Measurements from ENCODE around the gene LITAF.

The LITAF gene

DNA sequence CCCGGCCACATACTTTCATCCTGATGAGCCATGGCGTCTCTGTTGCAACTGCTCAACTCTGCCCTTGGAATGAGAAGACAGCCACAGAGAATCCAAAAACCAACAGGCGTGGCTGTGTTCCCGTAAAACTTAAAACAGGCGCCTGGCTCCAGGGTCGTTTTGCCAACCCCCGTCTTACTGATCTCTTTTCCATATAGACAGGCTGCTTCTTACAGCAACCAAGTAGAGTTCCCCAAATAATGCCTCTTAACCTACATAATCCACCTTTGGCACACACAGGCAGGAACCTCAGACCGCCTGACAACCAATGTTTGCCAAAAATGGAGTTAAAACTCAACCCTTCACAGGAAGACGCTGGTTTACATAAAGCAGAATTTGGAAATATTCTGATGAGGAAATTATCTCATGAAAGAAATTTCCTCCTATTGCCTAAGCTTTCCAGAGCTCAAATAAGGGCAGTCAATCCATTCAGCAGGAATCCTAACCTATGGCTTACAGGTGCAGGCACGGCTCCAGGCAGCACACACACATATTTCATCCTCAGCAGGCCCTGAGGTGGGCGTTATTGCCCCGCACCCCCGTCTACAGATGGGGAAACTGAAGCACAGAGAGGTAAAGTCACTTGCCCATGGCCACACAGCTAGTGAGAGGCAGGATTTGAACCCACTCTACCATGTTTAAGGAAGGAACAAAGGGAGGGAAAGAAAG, 35.8 kb downstream of the LITAF start:
- no peak overlapping the region for H3K27ac ChIP-seq
- TF ChIP-seq, protein P1, sequence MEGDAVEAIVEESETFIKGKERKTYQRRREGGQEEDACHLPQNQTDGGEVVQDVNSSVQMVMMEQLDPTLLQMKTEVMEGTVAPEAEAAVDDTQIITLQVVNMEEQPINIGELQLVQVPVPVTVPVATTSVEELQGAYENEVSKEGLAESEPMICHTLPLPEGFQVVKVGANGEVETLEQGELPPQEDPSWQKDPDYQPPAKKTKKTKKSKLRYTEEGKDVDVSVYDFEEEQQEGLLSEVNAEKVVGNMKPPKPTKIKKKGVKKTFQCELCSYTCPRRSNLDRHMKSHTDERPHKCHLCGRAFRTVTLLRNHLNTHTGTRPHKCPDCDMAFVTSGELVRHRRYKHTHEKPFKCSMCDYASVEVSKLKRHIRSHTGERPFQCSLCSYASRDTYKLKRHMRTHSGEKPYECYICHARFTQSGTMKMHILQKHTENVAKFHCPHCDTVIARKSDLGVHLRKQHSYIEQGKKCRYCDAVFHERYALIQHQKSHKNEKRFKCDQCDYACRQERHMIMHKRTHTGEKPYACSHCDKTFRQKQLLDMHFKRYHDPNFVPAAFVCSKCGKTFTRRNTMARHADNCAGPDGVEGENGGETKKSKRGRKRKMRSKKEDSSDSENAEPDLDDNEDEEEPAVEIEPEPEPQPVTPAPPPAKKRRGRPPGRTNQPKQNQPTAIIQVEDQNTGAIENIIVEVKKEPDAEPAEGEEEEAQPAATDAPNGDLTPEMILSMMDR (conservative IDR thresholded peaks at IDR 0.05): no peak

DNA sequence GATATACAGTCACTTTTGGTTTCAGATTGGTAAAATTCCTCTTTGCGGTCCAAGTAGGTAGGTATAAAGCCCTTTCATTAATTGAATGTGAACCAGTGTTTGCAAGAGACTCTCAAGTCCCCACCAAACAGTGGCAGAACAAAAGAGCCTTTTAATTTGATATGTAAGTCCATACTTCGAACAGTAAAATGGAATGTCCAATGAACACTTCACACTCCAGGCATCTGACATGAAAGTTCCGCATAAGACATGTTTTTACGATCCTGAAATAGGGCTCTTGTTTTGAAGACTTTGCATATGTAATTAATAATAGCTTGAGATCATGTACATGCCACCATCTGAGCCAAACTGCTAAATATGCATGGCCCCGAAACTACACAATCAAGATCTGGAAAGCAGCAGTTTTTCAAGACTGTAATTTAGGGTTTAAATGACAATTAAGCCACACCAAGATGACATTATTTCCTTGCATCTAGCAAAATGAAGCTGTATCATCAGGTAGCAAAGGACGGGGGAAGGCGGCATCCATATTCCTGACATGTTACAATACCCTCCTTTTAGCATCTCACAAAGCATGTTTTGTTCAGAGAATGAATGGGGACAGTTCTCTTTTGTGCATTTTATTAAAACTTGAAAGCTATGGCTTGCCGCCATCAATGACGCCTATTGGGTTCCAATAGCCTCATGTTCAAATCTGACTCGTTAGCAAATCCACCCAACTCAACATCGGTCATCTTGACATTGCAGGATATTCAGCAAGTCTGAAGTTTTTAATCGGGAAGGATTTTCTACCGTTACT, 39.4 kb downstream of the LITAF start:
- TF ChIP-seq, protein P1 (conservative IDR thresholded peaks at IDR 0.05): no peak
- H3K27ac ChIP-seq: no peak overlapping the region

DNA sequence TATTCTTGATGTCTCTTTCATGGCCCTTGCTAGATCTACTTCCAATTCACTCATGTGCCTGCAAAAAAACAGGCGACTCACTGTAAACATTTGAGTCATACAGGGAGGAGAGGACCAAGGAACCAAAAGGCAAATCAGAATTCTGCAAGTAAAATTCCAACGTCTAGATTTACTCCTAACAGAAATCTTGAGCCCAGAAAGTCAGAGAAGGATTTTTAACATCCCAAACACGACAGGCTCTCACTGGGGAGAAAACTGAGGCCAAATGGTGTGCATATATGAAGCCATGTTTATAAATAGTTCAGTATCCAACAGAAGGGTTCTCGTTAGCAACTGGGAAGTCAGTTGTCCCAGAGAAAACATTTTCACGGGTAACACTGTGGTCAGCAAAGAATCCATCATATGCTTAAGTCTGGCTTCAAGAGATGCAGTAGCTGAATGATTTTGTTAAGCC, 40.1 kb downstream of the LITAF start:
- H3K27ac ChIP-seq: no peak overlapping the region
- TF ChIP-seq, protein P1 (conservative IDR thresholded peaks at IDR 0.05): no peak

DNA sequence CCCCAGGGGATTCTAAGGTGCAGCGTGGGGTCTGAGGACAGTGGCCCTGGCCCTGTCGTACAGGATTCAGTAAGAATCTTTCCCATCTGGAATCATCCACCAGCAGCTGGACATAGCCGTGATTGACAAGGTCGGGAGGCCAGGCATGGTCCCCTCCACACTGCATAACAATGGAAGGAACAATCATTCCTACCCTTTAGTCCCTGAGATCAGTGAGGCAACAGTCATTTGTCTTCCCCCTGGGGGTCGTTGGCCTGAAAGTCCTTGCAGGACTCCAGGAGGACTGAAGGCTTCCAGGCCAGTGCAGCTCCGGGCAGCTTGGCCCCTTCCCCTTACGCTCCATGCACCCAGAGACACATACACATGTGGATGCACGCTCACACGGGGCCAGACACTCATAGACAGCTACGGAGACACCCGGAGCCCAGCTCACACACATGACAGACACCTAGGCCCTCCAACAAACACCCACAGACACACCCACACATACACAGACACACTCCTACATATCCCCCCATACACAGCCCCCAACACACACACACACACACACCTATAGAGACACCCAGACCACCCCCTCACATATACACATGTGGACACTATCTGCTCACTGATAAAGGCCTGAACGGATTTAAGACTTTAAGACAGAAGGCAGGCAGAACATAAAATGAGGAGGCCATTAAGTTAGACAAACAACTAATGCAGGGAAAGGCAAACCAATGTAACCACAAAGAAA, 42.9 kb downstream of the LITAF start:
- no peak overlapping the region for H3K27ac ChIP-seq
- TF ChIP-seq, protein P1 (conservative IDR thresholded peaks at IDR 0.05): no peak

DNA sequence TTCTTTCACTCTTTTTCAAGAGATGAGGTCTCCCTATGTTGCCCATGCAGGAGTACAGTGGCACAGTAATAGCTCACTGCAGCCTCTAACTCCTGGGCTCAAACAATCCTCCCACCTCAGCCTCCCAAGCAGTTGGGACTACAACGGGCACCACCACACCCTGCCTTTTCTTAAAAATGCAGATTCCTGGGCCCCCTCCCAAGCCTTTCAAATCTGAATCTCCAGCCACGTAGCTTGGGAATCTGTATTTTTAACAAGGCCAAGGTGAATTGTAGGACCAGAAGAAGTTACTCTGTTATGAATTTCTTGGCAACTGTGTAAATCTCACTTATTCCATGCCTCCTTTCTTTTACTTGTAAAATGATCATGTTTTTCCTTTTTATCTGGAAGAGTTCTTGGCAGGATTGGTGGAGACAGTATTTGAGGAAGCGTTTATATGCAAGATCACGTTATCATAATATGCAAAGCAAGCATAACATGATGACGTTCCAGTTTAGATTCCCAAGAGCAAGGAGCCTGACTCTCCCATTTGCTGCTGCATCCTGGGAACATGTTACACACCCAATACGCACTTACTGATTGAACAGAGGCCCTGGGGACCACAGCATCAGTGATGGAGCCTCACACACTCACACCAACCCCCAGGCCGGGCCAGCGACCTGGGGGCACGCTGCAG, 44.5 kb downstream of the LITAF start:
- no peak overlapping the region for H3K27ac ChIP-seq
- TF ChIP-seq, protein P1 (conservative IDR thresholded peaks at IDR 0.05): no peak

DNA sequence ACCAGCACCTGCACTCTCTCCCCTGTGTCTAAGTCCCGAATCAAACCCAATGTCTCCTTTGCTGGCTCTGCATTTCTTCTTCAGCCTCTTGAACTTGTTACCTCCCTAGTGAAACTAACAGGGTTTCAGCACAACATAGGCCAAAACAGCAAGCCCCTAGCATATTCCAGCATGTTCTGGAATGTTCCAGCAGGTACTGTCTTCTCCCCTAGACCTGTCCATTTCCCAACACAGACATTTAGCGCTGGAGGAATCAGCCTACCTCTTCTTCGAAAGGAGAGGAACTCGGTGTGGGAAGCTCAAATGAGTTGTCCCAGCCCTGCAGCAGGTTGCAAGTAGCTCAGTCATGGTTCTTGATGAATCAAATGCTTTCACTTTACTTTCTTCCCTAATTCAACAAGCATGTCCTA, 47.1 kb downstream of the LITAF start:
- TF ChIP-seq, protein P1 (conservative IDR thresholded peaks at IDR 0.05): no peak
- H3K27ac ChIP-seq: no peak overlapping the region
